GM12874 (cell line): ENCODE results near the gene ALK.

Experiments
- TF ChIP-seq, protein P1 (sequence below): IDR thresholded peaks from 2 replicates; pipeline ENCODE4 v1.5.1; 2011; ENCODE audit warnings: low read depth, mild to moderate bottlenecking, control low read depth, low read length, moderate library complexity; ENCODE audit not compliant: insufficient read depth

The ALK gene

DNA sequence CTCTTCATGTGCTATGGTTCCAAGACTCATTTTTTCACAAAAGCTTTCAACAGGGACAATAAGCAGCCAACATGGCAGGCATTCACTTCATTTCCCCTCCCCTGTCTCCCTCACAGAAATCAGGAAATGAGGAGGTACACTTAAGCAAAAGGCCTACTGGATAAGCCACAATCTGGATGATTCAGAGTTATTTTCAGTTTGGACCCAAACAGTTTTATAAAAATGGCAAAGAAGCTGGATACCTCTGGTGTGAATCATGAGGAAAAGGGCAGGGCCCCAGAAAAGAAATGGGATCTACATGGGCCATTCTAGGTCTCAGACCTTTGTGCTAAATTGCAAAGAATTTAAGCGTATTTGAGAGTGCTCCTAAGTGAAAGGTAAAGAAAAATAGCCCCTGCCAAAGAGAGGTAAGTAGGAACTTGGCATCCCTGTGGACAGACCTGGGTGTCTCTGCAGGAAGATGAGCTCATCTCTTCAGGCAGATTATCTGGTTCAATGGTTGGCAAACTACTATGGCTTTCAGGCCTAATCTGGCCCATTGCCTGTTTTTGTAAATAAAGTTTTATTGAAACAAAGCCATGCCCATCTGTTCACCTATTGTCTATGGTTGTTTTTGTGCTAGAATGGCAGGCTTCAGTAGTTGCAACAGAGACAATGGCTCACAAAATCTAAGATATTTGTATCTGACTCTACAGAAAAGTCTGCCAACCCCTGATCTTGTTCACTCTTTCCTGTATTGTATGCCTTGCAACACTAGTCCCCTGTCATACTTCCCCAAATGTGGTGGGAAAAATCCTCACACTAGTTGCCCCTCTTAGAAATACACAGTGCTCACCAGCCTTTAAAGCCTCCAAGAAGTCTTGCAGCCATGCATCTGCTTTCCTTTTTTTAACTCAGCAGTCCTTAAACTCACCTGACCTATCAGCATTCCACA, 315.0 kb downstream of the ALK start:
- TF ChIP-seq, protein P1, sequence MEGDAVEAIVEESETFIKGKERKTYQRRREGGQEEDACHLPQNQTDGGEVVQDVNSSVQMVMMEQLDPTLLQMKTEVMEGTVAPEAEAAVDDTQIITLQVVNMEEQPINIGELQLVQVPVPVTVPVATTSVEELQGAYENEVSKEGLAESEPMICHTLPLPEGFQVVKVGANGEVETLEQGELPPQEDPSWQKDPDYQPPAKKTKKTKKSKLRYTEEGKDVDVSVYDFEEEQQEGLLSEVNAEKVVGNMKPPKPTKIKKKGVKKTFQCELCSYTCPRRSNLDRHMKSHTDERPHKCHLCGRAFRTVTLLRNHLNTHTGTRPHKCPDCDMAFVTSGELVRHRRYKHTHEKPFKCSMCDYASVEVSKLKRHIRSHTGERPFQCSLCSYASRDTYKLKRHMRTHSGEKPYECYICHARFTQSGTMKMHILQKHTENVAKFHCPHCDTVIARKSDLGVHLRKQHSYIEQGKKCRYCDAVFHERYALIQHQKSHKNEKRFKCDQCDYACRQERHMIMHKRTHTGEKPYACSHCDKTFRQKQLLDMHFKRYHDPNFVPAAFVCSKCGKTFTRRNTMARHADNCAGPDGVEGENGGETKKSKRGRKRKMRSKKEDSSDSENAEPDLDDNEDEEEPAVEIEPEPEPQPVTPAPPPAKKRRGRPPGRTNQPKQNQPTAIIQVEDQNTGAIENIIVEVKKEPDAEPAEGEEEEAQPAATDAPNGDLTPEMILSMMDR: no peak

DNA sequence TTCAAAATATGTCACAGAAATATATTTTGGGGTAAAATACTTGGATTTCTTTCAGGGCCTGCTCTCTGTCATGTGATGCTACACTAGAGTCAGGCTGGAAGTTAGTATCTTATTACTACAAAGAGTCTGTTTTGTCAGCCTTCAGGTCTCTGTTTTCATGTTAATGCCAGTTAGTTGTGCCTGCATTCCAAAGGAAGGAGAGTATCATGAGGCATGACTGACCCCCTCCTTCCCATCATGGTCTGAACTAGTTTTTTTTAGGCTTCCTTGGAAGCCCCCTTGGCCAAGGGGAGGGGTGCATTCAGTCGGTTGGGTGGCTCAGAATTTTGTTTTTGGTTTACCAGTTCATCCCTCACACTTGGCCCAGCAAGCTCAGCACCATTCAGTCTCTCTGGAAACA, 318.0 kb downstream of the ALK start:
- TF ChIP-seq, protein P1: no peak

DNA sequence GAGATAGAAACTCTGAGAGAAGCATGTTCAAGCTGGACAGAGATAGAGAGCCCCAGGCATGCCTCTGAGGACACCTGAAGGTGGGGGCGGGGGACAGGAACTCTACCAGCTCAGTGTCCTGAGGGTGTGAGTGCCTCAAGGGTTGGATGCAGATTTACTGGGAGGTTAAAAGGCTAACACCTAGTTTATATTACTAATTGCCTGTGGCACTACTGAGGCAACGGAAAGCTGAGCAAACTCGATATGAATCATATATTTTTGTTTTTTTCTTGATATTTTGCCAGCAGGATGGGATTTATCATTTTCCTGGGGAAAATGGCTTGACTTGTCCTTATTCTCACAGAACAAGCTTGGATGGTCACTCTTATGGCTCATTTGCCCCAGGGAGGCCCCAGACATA, 319.5 kb downstream of the ALK start:
- TF ChIP-seq, protein P1: no peak

DNA sequence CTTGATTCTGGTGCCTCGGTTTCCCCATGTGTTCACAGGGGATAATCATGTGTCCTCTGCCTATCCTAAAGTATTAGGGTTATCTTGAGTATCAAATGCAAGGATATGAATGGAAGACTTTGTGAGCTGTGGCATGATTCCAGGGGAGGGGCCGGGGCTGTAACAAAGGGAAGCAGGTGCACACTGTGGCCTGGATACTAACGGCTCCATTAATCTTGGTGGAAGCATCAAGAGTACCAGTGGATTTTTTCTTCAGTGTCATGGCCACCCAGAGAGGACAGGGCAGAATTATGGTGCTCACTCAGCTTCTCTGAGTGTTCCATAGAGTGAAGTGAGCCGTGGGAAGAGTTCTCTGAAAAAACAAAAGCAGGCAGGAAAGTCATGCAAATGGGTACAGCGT, 320.1 kb downstream of the ALK start:
- TF ChIP-seq, protein P1: no peak

DNA sequence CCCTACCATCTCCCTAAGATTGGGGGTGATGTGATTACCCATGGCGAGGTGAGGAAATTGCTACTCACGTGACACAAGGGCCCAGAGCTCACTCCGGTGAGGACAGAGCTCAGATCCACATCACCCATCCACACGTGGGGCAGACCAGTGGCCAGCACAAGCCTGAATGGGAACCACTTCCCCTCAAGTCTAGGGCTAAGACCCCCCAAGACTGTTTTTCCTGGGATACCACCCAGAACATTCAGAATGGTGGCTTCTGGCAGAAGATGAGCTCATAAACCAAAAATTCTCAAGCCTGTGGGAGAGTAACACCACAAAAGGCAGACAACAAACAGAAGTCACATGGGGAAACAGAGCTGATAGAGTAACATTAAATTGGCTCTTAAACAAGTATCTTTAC, 321.4 kb downstream of the ALK start:
- TF ChIP-seq, protein P1: no peak

DNA sequence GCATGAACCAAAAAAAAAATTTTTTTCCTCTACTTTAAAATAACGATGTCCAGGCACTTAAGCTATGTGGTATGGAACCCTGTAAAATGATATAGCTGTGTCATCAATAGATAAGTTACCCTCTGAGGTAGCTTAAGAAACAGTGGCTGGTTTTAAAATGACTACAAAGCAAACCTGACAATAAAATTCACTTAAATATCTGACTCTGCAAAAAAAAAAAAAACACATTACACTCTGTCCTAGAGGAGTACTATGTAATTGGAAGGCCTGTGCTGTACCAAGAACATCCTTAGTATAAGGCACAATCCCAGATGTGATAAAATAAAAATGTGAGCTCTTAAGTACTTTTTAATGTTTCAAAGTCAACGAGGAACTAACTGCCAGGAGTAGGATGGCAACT, 322.4 kb downstream of the ALK start:
- TF ChIP-seq, protein P1: no peak

DNA sequence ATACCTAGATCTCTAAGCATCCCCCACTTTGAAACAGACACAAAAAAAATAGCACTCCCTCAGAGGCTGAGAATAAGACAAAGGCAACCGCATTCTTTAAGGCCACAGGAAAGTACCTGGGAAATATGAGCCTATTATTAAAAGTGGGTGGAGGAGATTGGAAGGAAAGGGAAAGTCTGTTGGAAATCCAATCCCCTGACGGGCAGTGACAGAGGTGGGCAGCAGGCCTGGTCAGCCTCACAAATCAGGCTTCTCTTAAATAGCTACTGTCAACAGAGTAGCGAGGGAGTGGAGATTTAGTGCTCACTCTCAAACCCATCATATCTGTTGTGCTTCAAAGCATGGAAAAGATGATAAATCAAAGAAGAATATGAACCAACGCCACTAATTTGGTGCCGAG, 324.4 kb downstream of the ALK start:
- TF ChIP-seq, protein P1: no peak
